HG03108 (cell line): ENCODE results near the gene EXOC3L2.

Source experiments
- ATAC-seq: cut with Tn5 transposase; IDR thresholded peaks from one replicate; pipeline ENCODE4 v1.9.1; 2021; ENCODE audit warnings: moderate library complexity; ENCODE audit not compliant: unreplicated experiment

Gene EXOC3L2

GRCh38 chr19:45163156-45163555 lies 82.1 kb downstream of the EXOC3L2 start:
- ATAC-seq = no peak

DNA sequence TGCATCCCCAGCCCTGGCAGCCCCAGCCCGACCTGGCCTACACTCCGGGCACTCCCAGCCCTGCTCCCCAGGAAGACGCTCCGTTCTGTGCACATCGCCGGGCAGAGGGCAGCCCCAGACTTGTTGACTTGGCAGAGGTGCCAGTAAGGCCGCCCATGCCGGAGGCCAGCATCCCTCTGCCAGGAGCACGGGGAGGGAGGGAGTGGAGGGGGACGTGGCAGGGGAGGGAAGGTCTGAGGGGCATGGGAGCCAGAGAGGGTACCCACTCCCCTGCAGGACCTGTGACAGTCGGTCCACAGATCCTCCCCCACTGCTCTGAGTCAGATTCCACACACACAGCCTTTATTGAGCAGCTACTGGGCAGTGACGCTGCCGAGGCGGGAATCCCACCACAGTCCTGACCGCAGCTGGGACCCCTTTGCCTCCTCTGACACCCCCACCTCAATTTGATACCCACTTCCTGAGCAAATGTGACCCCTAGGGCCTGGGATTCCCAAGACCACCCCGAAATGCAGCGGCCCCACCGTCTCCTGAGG lies 82.5 kb downstream of the EXOC3L2 start:
- ATAC-seq = no peak
